Lung (tissue), 12 donors: ENCODE data around the gene TRAF3IP3. TPM values are rescaled to one million over a fixed set of nuclear protein-coding genes. Genes with fewer than 3 reads are reported as not detected.

ENCODE experiments used
- ATAC-seq: fragments of 200-7000 bp; cut with Tn5 transposase; one replicate; pipeline ENCODE4 v1.9.1; 2020; ENCODE audit warnings: moderate number of reproducible peaks; ENCODE audit not compliant: insufficient read depth, low FRiP score
- DNase-seq, 3 donors: peaks; one replicate each; pipeline ENCODE4 v3.0.0-alpha.2; 2013 to 2017
- H3K27ac ChIP-seq, 2 donors: one replicate each; pipeline ENCODE4 v1.5.1; 2013; ENCODE audit warnings: mild to moderate bottlenecking in 2 of 2, moderate library complexity in 2 of 2, control low read depth in 1 of 2, inconsistent platforms in 1 of 2, low read depth in 1 of 2, low read length in 1 of 2
- H3K27me3 ChIP-seq, 3 donors: one replicate each; pipeline ENCODE4 v1.5.1; 2013; ENCODE audit warnings: low read length in 2 of 3; ENCODE audit not compliant: control insufficient read depth in 3 of 3, insufficient read depth in 3 of 3
- H3K36me3 ChIP-seq, 4 donors: one replicate each; pipeline ENCODE4 v1.5.1; 2013; ENCODE audit warnings: low read length in 4 of 4, mild to moderate bottlenecking in 1 of 4, moderate library complexity in 1 of 4; ENCODE audit not compliant: control insufficient read depth in 4 of 4, insufficient read depth in 4 of 4
- H3K4me1 ChIP-seq, 5 donors: one replicate each; pipeline ENCODE4 v1.5.1; 2013; ENCODE audit warnings: low read length in 5 of 5, mild to moderate bottlenecking in 2 of 5, moderate library complexity in 1 of 5; ENCODE audit not compliant: control insufficient read depth in 5 of 5, insufficient read depth in 5 of 5
- H3K4me3 ChIP-seq: one replicate; pipeline ENCODE4 v1.5.1; 2013; ENCODE audit warnings: mild to moderate bottlenecking, control low read depth, moderate library complexity
- H3K9ac ChIP-seq, 2 donors: one replicate each; pipeline ENCODE4 v1.5.1; 2013; ENCODE audit warnings: low read length in 2 of 2, control low read depth in 1 of 2; ENCODE audit not compliant: insufficient read depth in 1 of 2
- H3K9me3 ChIP-seq, 4 donors: one replicate each; pipeline ENCODE4 v1.5.1; 2013; ENCODE audit warnings: low read length in 3 of 4, mild to moderate bottlenecking in 1 of 4, moderate library complexity in 1 of 4; ENCODE audit not compliant: control insufficient read depth in 4 of 4, insufficient read depth in 3 of 4
- WGBS, 2 donors: extraction: QIAGEN DNeasy Blood & Tissue Kit; methylation state at CpG; one replicate each; pipeline ENCODE4 v1.1.7; 2013; 5-methylcytosine and 5-hydroxymethylcytosine counted together
- polyA plus RNA-seq, 2 donors: library from polyadenylated mRNA; stranded (reverse); fragments of 200-250 nt; gene quantifications; one replicate each; pipeline ENCODE4 v1.2.1, GENCODE V29; 2013
- total RNA-seq, 2 donors: library from RNA; depleted of rRNA in 1 of 2; stranded (reverse); fragments of >200 nt in 1 of 2; gene quantifications; one replicate each; pipeline ENCODE4 v1.2.1, GENCODE V29; 2014 to 2021
- TF ChIP-seq, protein P1 (sequence below): IDR thresholded peaks from 2 replicates; pipeline ENCODE4 v1.5.1; 2012; ENCODE audit warnings: mild to moderate bottlenecking; ENCODE audit errors: control extremely low read depth, extremely low read depth
- donor health status: control.
- donor health status: control.
- donor health status: Bipolar disorder and iron deficiency.
- donor health status: healthy.
- donor health status: DM: yes; HTN: yes; CAD: no.

TRAF3IP3 gene
- total and polyA plus RNA-seq, 4 donors = 6.0 to 15.7 (median 7.6) TPM

DNA sequence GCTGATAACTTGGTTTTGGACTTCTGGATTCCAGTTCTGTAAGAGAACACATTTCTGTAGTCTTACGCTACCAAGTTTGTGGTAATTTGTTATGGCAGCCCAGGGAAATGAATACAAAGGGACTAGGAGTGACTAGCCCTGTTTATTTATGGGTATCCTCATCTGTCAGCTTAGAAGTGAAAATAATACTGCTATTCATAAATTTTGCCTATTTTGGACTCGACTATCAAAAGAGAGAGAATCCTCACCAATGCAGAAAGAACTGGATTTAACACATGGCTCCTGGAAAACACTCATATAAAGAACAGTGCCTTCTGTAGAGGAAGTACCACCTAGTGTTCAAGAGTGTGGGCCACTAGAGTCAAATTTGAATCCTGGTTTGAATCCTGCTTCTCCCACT lies 28.6 kb upstream of the TRAF3IP3 start:
- DNase-seq = no peak
- H3K4me3 ChIP-seq = no peak overlapping the region
- H3K9me3 ChIP-seq = no peaks in the 10 kb centered on the region
- no peaks in the 10 kb centered on the region for H3K36me3 ChIP-seq
- WGBS, 2 donors = 80 to 91% methylated on average over 2 of the region's 2 CpGs
- no peak for ATAC-seq
- H3K9ac ChIP-seq = no peak overlapping the region
- no peaks in the 10 kb centered on the region for H3K27me3 ChIP-seq
- TF ChIP-seq, protein P1, sequence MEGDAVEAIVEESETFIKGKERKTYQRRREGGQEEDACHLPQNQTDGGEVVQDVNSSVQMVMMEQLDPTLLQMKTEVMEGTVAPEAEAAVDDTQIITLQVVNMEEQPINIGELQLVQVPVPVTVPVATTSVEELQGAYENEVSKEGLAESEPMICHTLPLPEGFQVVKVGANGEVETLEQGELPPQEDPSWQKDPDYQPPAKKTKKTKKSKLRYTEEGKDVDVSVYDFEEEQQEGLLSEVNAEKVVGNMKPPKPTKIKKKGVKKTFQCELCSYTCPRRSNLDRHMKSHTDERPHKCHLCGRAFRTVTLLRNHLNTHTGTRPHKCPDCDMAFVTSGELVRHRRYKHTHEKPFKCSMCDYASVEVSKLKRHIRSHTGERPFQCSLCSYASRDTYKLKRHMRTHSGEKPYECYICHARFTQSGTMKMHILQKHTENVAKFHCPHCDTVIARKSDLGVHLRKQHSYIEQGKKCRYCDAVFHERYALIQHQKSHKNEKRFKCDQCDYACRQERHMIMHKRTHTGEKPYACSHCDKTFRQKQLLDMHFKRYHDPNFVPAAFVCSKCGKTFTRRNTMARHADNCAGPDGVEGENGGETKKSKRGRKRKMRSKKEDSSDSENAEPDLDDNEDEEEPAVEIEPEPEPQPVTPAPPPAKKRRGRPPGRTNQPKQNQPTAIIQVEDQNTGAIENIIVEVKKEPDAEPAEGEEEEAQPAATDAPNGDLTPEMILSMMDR = no peak
- H3K27ac ChIP-seq = peak overlapping the region in 1 of 2 donors; percentile 9
- peaks cover 0 to 11% (median 0%) of the 10 kb centered on the region in 5 donors for H3K4me1 ChIP-seq

DNA sequence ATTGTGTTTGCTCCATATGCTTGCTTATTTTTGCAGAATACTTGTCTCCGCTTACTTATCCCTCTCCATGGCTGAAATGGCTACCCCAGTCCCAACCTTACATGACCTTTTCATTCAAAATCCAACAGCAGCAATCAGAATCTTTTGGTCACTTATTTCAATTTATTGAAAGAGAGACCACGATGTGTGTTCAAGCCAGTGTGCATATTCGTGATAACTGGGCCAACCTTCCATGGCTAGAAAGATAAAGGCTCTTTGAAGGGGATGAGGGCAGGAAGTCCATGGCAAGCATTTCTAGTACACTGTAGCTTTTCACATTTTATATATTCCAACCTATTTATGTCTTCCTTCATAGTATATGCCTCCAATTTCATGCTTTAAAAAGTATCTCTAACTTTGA lies 28.1 kb upstream of the TRAF3IP3 start:
- Histone ChIP-seq H3K27me3 (no peaks in the 10 kb centered on the region), H3K4me1 (peaks cover 0 to 13% (median 0%) of the 10 kb centered on the region in 5 donors), H3K9ac (no peak overlapping the region), H3K36me3 (no peaks in the 10 kb centered on the region), H3K4me3 (no peak overlapping the region), H3K9me3 (no peaks in the 10 kb centered on the region), H3K27ac (peak overlapping the region in 1 of 2 donors; percentile 9)
- ATAC-seq = no peak
- WGBS, 2 donors = 74 to 89% methylated on average over 3 of the region's 3 CpGs
- DNase-seq = no peak
- TF ChIP-seq, protein P1 = no peak

DNA sequence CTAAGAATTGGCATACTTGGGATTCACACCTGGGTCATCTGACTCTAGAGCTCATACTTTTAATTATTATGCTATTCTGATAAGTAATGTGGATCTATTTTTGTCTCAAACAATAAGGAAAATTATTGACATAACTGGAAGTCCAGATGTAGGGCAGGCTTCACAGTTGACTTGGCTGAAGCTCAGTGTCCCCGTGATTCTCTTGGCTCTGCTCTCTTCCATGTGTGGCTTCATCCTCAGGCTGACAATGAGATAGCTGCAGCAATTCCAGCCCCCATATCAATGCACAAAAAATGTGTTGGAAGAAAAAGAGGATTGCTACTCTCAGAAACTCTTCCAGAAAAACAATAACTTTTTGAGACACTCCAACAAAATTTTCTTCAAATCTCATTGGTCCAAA lies 27.4 kb upstream of the TRAF3IP3 start:
- Histone ChIP-seq H3K4me3 (no peak overlapping the region), H3K9me3 (no peaks in the 10 kb centered on the region), H3K27me3 (no peaks in the 10 kb centered on the region), H3K27ac (no peak overlapping the region), H3K4me1 (peaks cover 0 to 16% (median 0%) of the 10 kb centered on the region in 5 donors), H3K36me3 (no peaks in the 10 kb centered on the region), H3K9ac (no peak overlapping the region)
- DNase-seq = no peak
- WGBS, 2 donors = 68 to 76% methylated on average over 1 of the region's 1 CpG
- ATAC-seq = no peak
- TF ChIP-seq, protein P1 = no peak

DNA sequence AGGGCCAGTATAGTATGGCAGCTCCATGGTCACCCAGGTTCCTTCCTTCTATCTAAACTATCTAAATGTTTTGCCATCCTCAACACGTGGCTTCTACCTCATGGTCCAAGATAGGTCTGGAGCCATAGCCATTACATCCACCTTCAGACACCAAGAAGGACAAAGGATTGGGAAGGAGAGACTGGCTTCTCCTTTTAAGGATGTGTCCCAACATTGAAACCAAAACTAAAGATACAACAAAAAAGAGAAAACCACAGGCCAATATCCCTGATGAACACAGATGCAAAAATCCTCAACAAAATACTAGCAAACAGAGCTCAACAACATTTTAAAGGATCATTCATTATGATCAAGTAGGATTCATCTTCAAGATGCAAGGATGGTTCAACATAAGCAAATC lies 26.4 kb upstream of the TRAF3IP3 start:
- Histone ChIP-seq H3K9me3 (no peaks in the 10 kb centered on the region), H3K9ac (no peak overlapping the region), H3K4me3 (no peak overlapping the region), H3K27ac (no peak overlapping the region), H3K4me1 (peaks cover 0 to 17% (median 0%) of the 10 kb centered on the region in 5 donors), H3K27me3 (peaks cover 0 to 3% (median 0%) of the 10 kb centered on the region in 3 donors), H3K36me3 (no peaks in the 10 kb centered on the region)
- no peak for DNase-seq
- TF ChIP-seq, protein P1 = no peak
- no peak for ATAC-seq
- 74 to 86% methylated on average over 1 of the region's 1 CpG for WGBS, 2 donors
